ENCODE results near the gene SLC1A5.
A peak's percentile ranks its signal among the peaks of the same experiment; 100 is the strongest.
"Not testable (repeated sequence)": the region's sequence is repeated elsewhere in the genome, so short reads cannot be mapped to it uniquely, and the experiment has no call there.

The SLC1A5 gene

GRCh38 chr19:46797881-46798280 is 9.5 kb upstream of the SLC1A5 start:
- no peak for DNase-seq

GRCh38 chr19:46791944-46792343 is 3.5 kb upstream of the SLC1A5 start:
- no peak for DNase-seq

GRCh38 chr19:46789371-46789770 is 977 bp upstream of the SLC1A5 start:
- no peak for DNase-seq

- DNase-seq, result no peak
Measured at GRCh38 chr19:46788968-46789338, 559 bp upstream of the SLC1A5 start.

GRCh38 chr19:46787331-46788261 is 798 bp downstream of the SLC1A5 start:
- peak; percentile 50 to 79 (median 68) for DNase-seq

GRCh38 chr19:46787040-46787330 is 1.4 kb downstream of the SLC1A5 start:
- no peak for DNase-seq

- peak; percentile 16 to 49 (median 41) for DNase-seq
Measured at GRCh38 chr19:46786236-46787039, 2.0 kb downstream of the SLC1A5 start.

GRCh38 chr19:46785980-46786235 is 2.5 kb downstream of the SLC1A5 start:
- no peak for DNase-seq

- DNase-seq, result no peak
Measured at GRCh38 chr19:46785054-46785979, 3.1 kb downstream of the SLC1A5 start.

GRCh38 chr19:46784262-46785053 is 3.9 kb downstream of the SLC1A5 start:
- peak; percentile 19 to 67 (median 43) for DNase-seq

- peak; percentile 22 to 78 (median 76) for DNase-seq
Measured at GRCh38 chr19:46783670-46784069, 4.7 kb downstream of the SLC1A5 start.

GRCh38 chr19:46782355-46783019 is 5.9 kb downstream of the SLC1A5 start:
- DNase-seq, result no peak

- DNase-seq, result not testable (repeated sequence)
Measured at GRCh38 chr19:46777956-46778645, 10.3 kb downstream of the SLC1A5 start.

- no peak for DNase-seq
Measured at GRCh38 chr19:46776927-46777911, 11.2 kb downstream of the SLC1A5 start.

GRCh38 chr19:46775642-46776258 is 12.6 kb downstream of the SLC1A5 start:
- DNase-seq, result no peak

- DNase-seq, result no peak
Measured at GRCh38 chr19:46773018-46773399, 15.4 kb downstream of the SLC1A5 start.

GRCh38 chr19:46772170-46773017 is 16.0 kb downstream of the SLC1A5 start:
- peak in 1 of 3 experiments; percentile 24 for DNase-seq

GRCh38 chr19:46768746-46769145 is 19.6 kb downstream of the SLC1A5 start:
- not testable (repeated sequence) for DNase-seq

Data from NCI-H1417 (cell line).